Vagina (tissue), 2 donors: ENCODE data around the gene RNF217. TPM values are rescaled to one million over a fixed set of nuclear protein-coding genes. Genes with fewer than 3 reads are reported as not detected.

Source experiments
- DNase-seq, 2 donors: peaks; one replicate each; pipeline ENCODE4 v3.0.0-alpha.2; 2017; ENCODE audit errors: extremely low spot score in 2 of 2
- H3K27ac ChIP-seq: fragments of 200-600 bp; sonication (generic); one replicate; pipeline ENCODE4 v1.5.1; 2019
- H3K27me3 ChIP-seq: fragments of 200-600 bp; sonication (generic); one replicate; pipeline ENCODE4 v1.5.1; 2019
- H3K36me3 ChIP-seq, 2 donors: fragments of 200-600 bp; sonication (generic); one replicate each; pipeline ENCODE4 v1.5.1; 2017 to 2019
- H3K4me1 ChIP-seq: fragments of 200-600 bp; sonication (generic); one replicate; pipeline ENCODE4 v1.5.1; 2019
- H3K4me3 ChIP-seq, 2 donors: fragments of 200-600 bp; sonication (generic); 1 replicate in 1 of 2; 2 replicates in 1 of 2; pipeline ENCODE4 v1.5.1; 2016 to 2019
- H3K9me3 ChIP-seq: fragments of 200-600 bp; sonication (generic); one replicate; pipeline ENCODE4 v1.5.1; 2019
- CTCF ChIP-seq, 3 experiments: fragments of 450-650 bp in 2 of 3; fragments of 200-600 bp in 1 of 3; sonication (generic) in 1 of 3; IDR thresholded peaks; one replicate each; pipeline ENCODE4 v1.5.1; 2017 to 2019; ENCODE audit warnings: antibody characterized with exemption in 3 of 3, mild to moderate bottlenecking in 2 of 3, moderate library complexity in 2 of 3
- POLR2A ChIP-seq, 2 donors: fragments of 450-650 bp; IDR thresholded peaks; one replicate each; pipeline ENCODE4 v1.6.1; 2017; ENCODE audit warnings: antibody characterized with exemption in 2 of 2, mild to moderate bottlenecking in 2 of 2, moderate library complexity in 2 of 2
- POLR2AphosphoS5 ChIP-seq, 2 donors: sonication (generic); formaldehyde crosslinking; IDR thresholded peaks; one replicate each; pipeline ENCODE4 v1.9.0; 2017; ENCODE audit warnings: antibody characterized with exemption in 2 of 2, mild to moderate bottlenecking in 2 of 2, low read depth in 1 of 2; ENCODE audit not compliant: insufficient read depth in 1 of 2
- intact Hi-C: fragments of 100-400 bp; cut with DNase I; formaldehyde crosslinking; loops from one replicate; pipeline ENCODE4 v1.15.1; 2023
- total RNA-seq: library from RNA; depleted of rRNA; stranded (reverse); fragments of >200 nt; gene quantifications from one replicate; pipeline ENCODE4 v1.2.3, GENCODE V29; 2016

The RNF217 gene
- total RNA-seq, 1 donor from 2014 or later: 26.0 TPM

- Histone ChIP-seq H3K27me3 (no peaks in the 10 kb centered on the region), H3K4me3 (no peak overlapping the region), H3K9me3 (no peaks in the 10 kb centered on the region), H3K36me3 (no peaks in the 10 kb centered on the region), H3K4me1 (peaks cover 14% of the 10 kb centered on the region), H3K27ac (no peak overlapping the region)
- intact Hi-C loops: no loop called here
- no peak for DNase-seq
- TF ChIP-seq POLR2A (IDR thresholded peaks at IDR 0.05) (no peak), POLR2AphosphoS5 (IDR thresholded peaks at IDR 0.05; ENCODE audit: insufficient read depth in 1 of 2, low read depth in 1 of 2) (no peak), CTCF (IDR thresholded peaks at IDR 0.05) (no peak)
These were observed 40.8 kb downstream of the RNF217 start for GRCh38 chr6:125003070-125003469.

- Histone ChIP-seq H3K27me3 (no peaks in the 10 kb centered on the region), H3K36me3 (no peaks in the 10 kb centered on the region), H3K4me3 (no peak overlapping the region), H3K4me1 (peaks cover 6% of the 10 kb centered on the region), H3K27ac (no peak overlapping the region), H3K9me3 (no peaks in the 10 kb centered on the region)
- TF ChIP-seq POLR2A (IDR thresholded peaks at IDR 0.05) (no peak), POLR2AphosphoS5 (IDR thresholded peaks at IDR 0.05; ENCODE audit: insufficient read depth in 1 of 2, low read depth in 1 of 2) (no peak), CTCF (IDR thresholded peaks at IDR 0.05) (no peak)
- DNase-seq: no peak
- intact Hi-C loops: no loop called here
These were observed 42.0 kb downstream of the RNF217 start for GRCh38 chr6:125004198-125004597.

GRCh38 chr6:125004797-125005595 is 42.8 kb downstream of the RNF217 start:
- H3K4me1 ChIP-seq: peaks cover 6% of the 10 kb centered on the region
- TF ChIP-seq CTCF (IDR thresholded peaks at IDR 0.05): no peak
- no peak for TF ChIP-seq POLR2A (IDR thresholded peaks at IDR 0.05)
- TF ChIP-seq POLR2AphosphoS5 (IDR thresholded peaks at IDR 0.05; ENCODE audit: insufficient read depth in 1 of 2, low read depth in 1 of 2): no peak
- H3K4me3 ChIP-seq: no peak overlapping the region
- H3K36me3 ChIP-seq: no peaks in the 10 kb centered on the region
- no peaks in the 10 kb centered on the region for H3K27me3 ChIP-seq
- no peaks in the 10 kb centered on the region for H3K9me3 ChIP-seq
- no peak overlapping the region for H3K27ac ChIP-seq
- intact Hi-C loops: no loop called here
- DNase-seq: no peak

- Histone ChIP-seq H3K9me3 (no peaks in the 10 kb centered on the region), H3K27me3 (no peaks in the 10 kb centered on the region), H3K4me1 (no peaks in the 10 kb centered on the region), H3K27ac (no peak overlapping the region), H3K4me3 (no peak overlapping the region), H3K36me3 (no peaks in the 10 kb centered on the region)
- intact Hi-C loops: no loop called here
- no peak for TF ChIP-seq CTCF (IDR thresholded peaks at IDR 0.05)
- TF ChIP-seq POLR2AphosphoS5 (IDR thresholded peaks at IDR 0.05; ENCODE audit: insufficient read depth in 1 of 2, low read depth in 1 of 2): no peak
- no peak for TF ChIP-seq POLR2A (IDR thresholded peaks at IDR 0.05)
- no peak for DNase-seq
These were observed 46.0 kb downstream of the RNF217 start for GRCh38 chr6:125008261-125008703.

- DNase-seq: no peak
- H3K36me3 ChIP-seq: no peaks in the 10 kb centered on the region
These were observed 46.7 kb downstream of the RNF217 start for GRCh38 chr6:125008957-125009356.

More at GRCh38 chr6:125008957-125009356, 46.7 kb downstream of the RNF217 start:
- H3K27ac ChIP-seq: no peak overlapping the region
- no peaks in the 10 kb centered on the region for H3K27me3 ChIP-seq
- H3K9me3 ChIP-seq: no peaks in the 10 kb centered on the region
- H3K4me3 ChIP-seq: no peak overlapping the region
- H3K4me1 ChIP-seq: no peaks in the 10 kb centered on the region
- TF ChIP-seq POLR2AphosphoS5 (IDR thresholded peaks at IDR 0.05; ENCODE audit: insufficient read depth in 1 of 2, low read depth in 1 of 2) (no peak), POLR2A (IDR thresholded peaks at IDR 0.05) (no peak), CTCF (IDR thresholded peaks at IDR 0.05) (no peak)
- intact Hi-C loops: no loop called here
